IPS DF 4.7 (cell line): ENCODE measurements around the gene ZC3H15.
"Not testable (repeated sequence)": the region's sequence is repeated elsewhere in the genome, so short reads cannot be mapped to it uniquely, and the experiment has no call there.

Experiments used
- DNase-seq: peaks from one replicate; pipeline ENCODE4 v3.0.0-alpha.2; 2013; ENCODE audit warnings: low spot score; ENCODE audit errors: extremely low read depth

The ZC3H15 gene

GRCh38 chr2:186493564-186494085 lies 7.6 kb downstream of the ZC3H15 start:
- no peak for DNase-seq

GRCh38 chr2:186496401-186496800 lies 10.3 kb downstream of the ZC3H15 start:
- no peak for DNase-seq

GRCh38 chr2:186497928-186498327 lies 11.9 kb downstream of the ZC3H15 start:
- no peak for DNase-seq

GRCh38 chr2:186498834-186499233 lies 12.8 kb downstream of the ZC3H15 start:
- DNase-seq, result no peak

GRCh38 chr2:186503827-186504606 lies 18.0 kb downstream of the ZC3H15 start:
- no peak for DNase-seq

- no peak for DNase-seq
Observed at GRCh38 chr2:186508263-186508662, 22.2 kb downstream of the ZC3H15 start.

- no peak for DNase-seq
Observed at GRCh38 chr2:186515376-186515775, 29.3 kb downstream of the ZC3H15 start.

GRCh38 chr2:186516396-186516795 lies 30.3 kb downstream of the ZC3H15 start:
- no peak for DNase-seq

- DNase-seq, result no peak
Observed at GRCh38 chr2:186517090-186517489, 31.0 kb downstream of the ZC3H15 start.

- DNase-seq, result no peak
Observed at GRCh38 chr2:186518291-186518690, 32.2 kb downstream of the ZC3H15 start.

- no peak for DNase-seq
Observed at GRCh38 chr2:186518945-186519344, 32.9 kb downstream of the ZC3H15 start.

GRCh38 chr2:186521570-186522153 lies 35.6 kb downstream of the ZC3H15 start:
- DNase-seq, result not testable (repeated sequence)

- DNase-seq, result no peak
Observed at GRCh38 chr2:186522450-186522849, 36.4 kb downstream of the ZC3H15 start.

- no peak for DNase-seq
Observed at GRCh38 chr2:186523791-186524190, 37.7 kb downstream of the ZC3H15 start.

- no peak for DNase-seq
Observed at GRCh38 chr2:186526281-186526680, 40.2 kb downstream of the ZC3H15 start.

GRCh38 chr2:186530314-186530713 lies 44.3 kb downstream of the ZC3H15 start:
- DNase-seq, result no peak

GRCh38 chr2:186531257-186531775 lies 45.3 kb downstream of the ZC3H15 start:
- no peak for DNase-seq

GRCh38 chr2:186532891-186533290 lies 46.8 kb downstream of the ZC3H15 start:
- no peak for DNase-seq

GRCh38 chr2:186533717-186534116 lies 47.7 kb downstream of the ZC3H15 start:
- no peak for DNase-seq

GRCh38 chr2:186534406-186534805 lies 48.3 kb downstream of the ZC3H15 start:
- no peak for DNase-seq

- DNase-seq, result no peak
Observed at GRCh38 chr2:186535861-186536260, 49.8 kb downstream of the ZC3H15 start.

GRCh38 chr2:186537019-186537418 lies 51.0 kb downstream of the ZC3H15 start:
- DNase-seq, result no peak

GRCh38 chr2:186540941-186541340 lies 54.9 kb downstream of the ZC3H15 start:
- DNase-seq, result no peak
